Adrenal gland (tissue), 12 donors: Measurements from ENCODE around the gene DSCAML1. TPM values are rescaled to one million over a fixed set of nuclear protein-coding genes. Genes with fewer than 3 reads are reported as not detected.

Experiments
- DNase-seq, 7 donors: peaks; one replicate each; pipeline ENCODE4 v3.0.0-alpha.2; 2019 to 2020
- H3K27ac ChIP-seq, 5 donors: fragments of 200-600 bp; sonication (generic) in 4 of 5; 1 replicate in 3 of 5; 2 replicates in 2 of 5; pipeline versions ENCODE4 v1.5.1 to v1.8.0; 2016 to 2020; ENCODE audit warnings: mild to moderate bottlenecking in 1 of 5
- H3K27me3 ChIP-seq: fragments of 200-600 bp; 2 replicates; pipeline ENCODE4 v1.8.0; 2021
- H3K36me3 ChIP-seq, 2 donors: fragments of 200-600 bp; replicated peaks in 1 of 2; 1 replicate in 1 of 2; 2 replicates in 1 of 2; pipeline versions ENCODE4 v1.5.1 to v1.8.0; 2018 to 2022
- H3K4me1 ChIP-seq, 2 donors: fragments of 200-600 bp; replicated peaks in 1 of 2; 1 replicate in 1 of 2; 2 replicates in 1 of 2; pipeline versions ENCODE4 v1.5.1 to v1.8.0; 2018 to 2021
- H3K4me3 ChIP-seq, 4 donors: fragments of 200-600 bp; sonication (generic) in 3 of 4; one replicate each; pipeline ENCODE4 v1.5.1; 2016 to 2018
- H3K9me3 ChIP-seq, 3 donors: fragments of 200-600 bp; sonication (generic) in 1 of 3; replicated peaks in 1 of 3; 1 replicate in 2 of 3; 2 replicates in 1 of 3; pipeline versions ENCODE4 v1.5.1 to v1.8.0; 2016 to 2021
- POLR2A ChIP-seq, 2 donors: fragments of 450-650 bp; IDR thresholded peaks; one replicate each; pipeline ENCODE4 v1.6.1; 2017; ENCODE audit warnings: antibody characterized with exemption in 2 of 2, mild to moderate bottlenecking in 2 of 2, moderate library complexity in 1 of 2
- WGBS, 4 donors: extraction: QIAGEN DNeasy Blood & Tissue Kit in 2 of 4; methylation state at CpG; one replicate each; pipeline versions ENCODE4 v1.1.5 to v1.1.7; 2013 to 2017; 5-methylcytosine and 5-hydroxymethylcytosine counted together
- intact Hi-C, 2 donors: fragments of 100-400 bp; cut with DNase I; formaldehyde crosslinking; loops; one replicate each; pipeline versions ENCODE4 v1.14.1 to v1.15.0; 2022 to 2023
- polyA plus RNA-seq, 3 donors: library from polyadenylated mRNA; stranded (reverse); fragments of 200-250 nt in 2 of 3; fragments of 350-450 nt in 1 of 3; fragmentation: Illumina TruSeq in 1 of 3; extraction: RNeasy Lipid Tissue Mini Kit (QIAGEN cat#74804) in 1 of 3; gene quantifications; one replicate each; pipeline ENCODE4 v1.2.3, GENCODE V29; 2013 to 2014
- total RNA-seq, 9 donors: library from RNA; depleted of rRNA in 4 of 9; stranded (reverse); fragments of >200 nt in 4 of 9; fragments of 120-200 nt in 1 of 9; fragmentation: NEBNext Ultra II Directional in 1 of 9; extraction: Animal tissue kit (Norgen Biotek cat#: 25700) in 1 of 9; gene quantifications; one replicate each; pipeline versions ENCODE4 v1.1.0 to v1.2.4, GENCODE V29; 2013 to 2023
- TF ChIP-seq, protein P1 (sequence below), 6 experiments: fragments of 450-650 bp in 4 of 6; fragments of 200-600 bp in 2 of 6; sonication (generic) in 1 of 6; IDR thresholded peaks; 1 replicate in 5 of 6; 2 replicates in 1 of 6; pipeline versions ENCODE4 v1.5.1 to v1.8.0; 2016 to 2021; ENCODE audit warnings: antibody characterized with exemption in 6 of 6, mild to moderate bottlenecking in 2 of 6, moderate library complexity in 1 of 6
- donor health status: healthy with polysubstance abuse.
- donor health status: Bipolar disorder and iron deficiency.
- donor health status: DM: yes; HTN: yes; CAD: no.
- donor health status: DM: no; HTN: no; CAD: no.
- donor health status: DM: no; HTN: no; CAD: no.
- donor health status: DM: yes; HTN: yes; CAD: no.

The DSCAML1 gene
- total and polyA plus RNA-seq, 12 donors, result 0.09 to 1.9 (median 0.55) TPM; not detected in 1

DNA sequence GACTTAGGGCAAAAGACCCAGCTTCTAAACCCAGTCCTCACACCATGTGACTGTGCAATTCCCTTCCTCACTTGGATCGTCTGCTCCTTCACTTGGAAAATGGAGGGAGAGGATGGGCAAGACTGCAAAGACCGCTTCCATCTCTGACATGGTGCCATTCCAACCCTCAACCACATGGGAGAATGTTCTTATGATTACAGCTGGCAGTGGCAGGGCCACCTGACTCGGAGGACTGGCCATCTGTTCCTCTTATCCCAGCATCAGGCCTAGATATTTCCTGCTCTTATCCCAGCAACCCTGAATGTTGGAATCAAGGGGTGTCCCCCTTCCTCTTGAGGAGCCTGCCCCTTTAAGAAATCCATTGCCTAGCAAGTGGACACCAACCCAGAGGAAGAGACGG lies 15.4 kb downstream of the DSCAML1 start:
- Histone ChIP-seq H3K4me3 (no peak overlapping the region), H3K4me1 (no peaks in the 10 kb centered on the region), H3K36me3 (no peaks in the 10 kb centered on the region), H3K27ac (no peak overlapping the region), H3K9me3 (no peaks in the 10 kb centered on the region), H3K27me3 (peaks cover 3% of the 10 kb centered on the region)
- intact Hi-C loops, result no loop called here
- DNase-seq, result no peak
- no peak for TF ChIP-seq POLR2A (IDR thresholded peaks at IDR 0.05)
- TF ChIP-seq, protein P1, sequence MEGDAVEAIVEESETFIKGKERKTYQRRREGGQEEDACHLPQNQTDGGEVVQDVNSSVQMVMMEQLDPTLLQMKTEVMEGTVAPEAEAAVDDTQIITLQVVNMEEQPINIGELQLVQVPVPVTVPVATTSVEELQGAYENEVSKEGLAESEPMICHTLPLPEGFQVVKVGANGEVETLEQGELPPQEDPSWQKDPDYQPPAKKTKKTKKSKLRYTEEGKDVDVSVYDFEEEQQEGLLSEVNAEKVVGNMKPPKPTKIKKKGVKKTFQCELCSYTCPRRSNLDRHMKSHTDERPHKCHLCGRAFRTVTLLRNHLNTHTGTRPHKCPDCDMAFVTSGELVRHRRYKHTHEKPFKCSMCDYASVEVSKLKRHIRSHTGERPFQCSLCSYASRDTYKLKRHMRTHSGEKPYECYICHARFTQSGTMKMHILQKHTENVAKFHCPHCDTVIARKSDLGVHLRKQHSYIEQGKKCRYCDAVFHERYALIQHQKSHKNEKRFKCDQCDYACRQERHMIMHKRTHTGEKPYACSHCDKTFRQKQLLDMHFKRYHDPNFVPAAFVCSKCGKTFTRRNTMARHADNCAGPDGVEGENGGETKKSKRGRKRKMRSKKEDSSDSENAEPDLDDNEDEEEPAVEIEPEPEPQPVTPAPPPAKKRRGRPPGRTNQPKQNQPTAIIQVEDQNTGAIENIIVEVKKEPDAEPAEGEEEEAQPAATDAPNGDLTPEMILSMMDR (IDR thresholded peaks at IDR 0.05), result no peak
- WGBS, 4 donors, result 74 to 80% (median 76%) methylated on average over 3 to 4 of the region's 4 CpGs

DNA sequence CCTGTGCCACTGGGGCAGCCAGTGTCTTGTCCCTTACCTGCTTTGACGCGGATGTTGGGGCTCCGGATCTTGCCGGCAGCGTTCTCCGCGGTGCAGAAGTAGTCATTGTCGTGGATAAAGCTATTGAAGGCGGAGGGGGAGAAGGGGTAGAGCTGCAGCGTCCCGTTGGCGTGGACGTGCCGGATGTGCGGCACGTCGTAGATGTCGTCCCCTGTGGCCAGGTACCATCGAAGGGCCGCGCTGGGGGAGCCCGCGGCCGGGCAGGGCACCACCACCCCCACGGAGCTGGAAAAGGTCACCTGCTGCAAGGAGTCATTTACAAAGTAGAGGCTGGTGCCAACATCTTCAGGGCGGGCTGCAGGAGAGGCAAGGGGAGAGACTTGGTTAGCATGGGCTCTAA lies 16.6 kb downstream of the DSCAML1 start:
- Histone ChIP-seq H3K4me3 (no peak overlapping the region), H3K36me3 (no peaks in the 10 kb centered on the region), H3K27me3 (peaks cover 3% of the 10 kb centered on the region), H3K4me1 (no peaks in the 10 kb centered on the region), H3K27ac (no peak overlapping the region), H3K9me3 (no peaks in the 10 kb centered on the region)
- TF ChIP-seq, protein P1 (IDR thresholded peaks at IDR 0.05), result no peak
- no peak for TF ChIP-seq POLR2A (IDR thresholded peaks at IDR 0.05)
- intact Hi-C loops, result no loop called here
- no peak for DNase-seq
- WGBS, 4 donors, result 75 to 85% (median 80%) methylated on average over 25 to 26 of the region's 26 CpGs

DNA sequence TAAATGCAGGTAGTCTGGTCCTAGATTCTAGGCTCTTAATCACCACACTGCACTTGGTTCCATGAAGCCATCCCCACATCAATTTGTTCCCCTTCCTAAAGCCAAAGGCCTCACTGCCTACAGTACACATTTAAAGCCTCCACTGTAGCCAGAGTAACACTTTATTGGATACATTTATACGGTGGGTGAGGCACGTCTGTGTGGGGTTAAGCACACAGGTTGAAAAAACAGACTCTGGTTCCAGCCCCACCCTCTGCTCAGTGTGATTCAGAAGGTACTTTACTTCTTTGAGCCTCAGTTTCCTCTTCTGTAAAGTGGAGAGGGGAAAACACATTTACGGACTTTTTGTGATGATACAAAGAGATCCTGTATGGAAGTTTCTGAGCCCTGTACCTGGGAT lies 22.5 kb downstream of the DSCAML1 start:
- no peak for TF ChIP-seq POLR2A (IDR thresholded peaks at IDR 0.05)
- TF ChIP-seq, protein P1 (IDR thresholded peaks at IDR 0.05), result no peak
- Histone ChIP-seq H3K4me3 (no peak overlapping the region), H3K27ac (no peak overlapping the region), H3K36me3 (no peaks in the 10 kb centered on the region), H3K9me3 (no peaks in the 10 kb centered on the region), H3K27me3 (no peaks in the 10 kb centered on the region), H3K4me1 (no peaks in the 10 kb centered on the region)
- no peak for DNase-seq
- WGBS, 4 donors, result 78 to 89% (median 79%) methylated on average over 3 of the region's 3 CpGs
- intact Hi-C loops, result no loop called here

- 82 to 98% (median 90%) methylated on average over 6 of the region's 6 CpGs for WGBS, 4 donors
- Histone ChIP-seq H3K27me3 (no peaks in the 10 kb centered on the region), H3K4me3 (no peak overlapping the region), H3K4me1 (no peaks in the 10 kb centered on the region), H3K27ac (no peak overlapping the region), H3K9me3 (no peaks in the 10 kb centered on the region), H3K36me3 (no peaks in the 10 kb centered on the region)
- TF ChIP-seq, protein P1 (IDR thresholded peaks at IDR 0.05), result no peak
- no peak for TF ChIP-seq POLR2A (IDR thresholded peaks at IDR 0.05)
- intact Hi-C loops, result no loop called here
- no peak for DNase-seq
Observed at GRCh38 chr11:117772360-117772759, 24.7 kb downstream of the DSCAML1 start.
